Measurements from ENCODE around the gene INPP1.

The INPP1 gene

GRCh38 chr2:190376591-190377245 lies 33.3 kb downstream of the INPP1 start:
- no peak overlapping the region for H3K4me3 ChIP-seq (ENCODE audit: low read depth, low read length)
- peak; percentile 56 for DNase-seq (ENCODE audit: low read depth)
- no peak for TF ChIP-seq CTCF (IDR thresholded peaks at IDR 0.05; ENCODE audit: control insufficient read depth, extremely low read depth, insufficient read depth)

GRCh38 chr2:190378880-190379237 lies 35.5 kb downstream of the INPP1 start:
- DNase-seq (ENCODE audit: low read depth), result no peak
- TF ChIP-seq CTCF (IDR thresholded peaks at IDR 0.05; ENCODE audit: control insufficient read depth, extremely low read depth, insufficient read depth), result no peak
- no peak overlapping the region for H3K4me3 ChIP-seq (ENCODE audit: low read depth, low read length)

GRCh38 chr2:190379249-190379964 lies 36.0 kb downstream of the INPP1 start:
- no peak for TF ChIP-seq CTCF (IDR thresholded peaks at IDR 0.05; ENCODE audit: control insufficient read depth, extremely low read depth, insufficient read depth)
- DNase-seq (ENCODE audit: low read depth), result no peak
- H3K4me3 ChIP-seq (ENCODE audit: low read depth, low read length), result no peak overlapping the region

- DNase-seq (ENCODE audit: low read depth), result no peak
- H3K4me3 ChIP-seq (ENCODE audit: low read depth, low read length), result no peak overlapping the region
- TF ChIP-seq CTCF (IDR thresholded peaks at IDR 0.05; ENCODE audit: control insufficient read depth, extremely low read depth, insufficient read depth), result no peak
Measured at GRCh38 chr2:190380962-190381412, 37.6 kb downstream of the INPP1 start.

- no peak overlapping the region for H3K4me3 ChIP-seq (ENCODE audit: low read depth, low read length)
- TF ChIP-seq CTCF (IDR thresholded peaks at IDR 0.05; ENCODE audit: control insufficient read depth, extremely low read depth, insufficient read depth), result peak; percentile 53
- DNase-seq (ENCODE audit: low read depth), result peak; percentile 67
Measured at GRCh38 chr2:190382851-190383250, 39.5 kb downstream of the INPP1 start.

- H3K4me3 ChIP-seq (ENCODE audit: low read depth, low read length), result no peak overlapping the region
- TF ChIP-seq CTCF (IDR thresholded peaks at IDR 0.05; ENCODE audit: control insufficient read depth, extremely low read depth, insufficient read depth), result no peak
- no peak for DNase-seq (ENCODE audit: low read depth)
Measured at GRCh38 chr2:190387422-190387821, 44.0 kb downstream of the INPP1 start.

All from LNCaP clone FGC (cell line).